ENCODE measurements around the gene AHCY.

AHCY gene

DNA sequence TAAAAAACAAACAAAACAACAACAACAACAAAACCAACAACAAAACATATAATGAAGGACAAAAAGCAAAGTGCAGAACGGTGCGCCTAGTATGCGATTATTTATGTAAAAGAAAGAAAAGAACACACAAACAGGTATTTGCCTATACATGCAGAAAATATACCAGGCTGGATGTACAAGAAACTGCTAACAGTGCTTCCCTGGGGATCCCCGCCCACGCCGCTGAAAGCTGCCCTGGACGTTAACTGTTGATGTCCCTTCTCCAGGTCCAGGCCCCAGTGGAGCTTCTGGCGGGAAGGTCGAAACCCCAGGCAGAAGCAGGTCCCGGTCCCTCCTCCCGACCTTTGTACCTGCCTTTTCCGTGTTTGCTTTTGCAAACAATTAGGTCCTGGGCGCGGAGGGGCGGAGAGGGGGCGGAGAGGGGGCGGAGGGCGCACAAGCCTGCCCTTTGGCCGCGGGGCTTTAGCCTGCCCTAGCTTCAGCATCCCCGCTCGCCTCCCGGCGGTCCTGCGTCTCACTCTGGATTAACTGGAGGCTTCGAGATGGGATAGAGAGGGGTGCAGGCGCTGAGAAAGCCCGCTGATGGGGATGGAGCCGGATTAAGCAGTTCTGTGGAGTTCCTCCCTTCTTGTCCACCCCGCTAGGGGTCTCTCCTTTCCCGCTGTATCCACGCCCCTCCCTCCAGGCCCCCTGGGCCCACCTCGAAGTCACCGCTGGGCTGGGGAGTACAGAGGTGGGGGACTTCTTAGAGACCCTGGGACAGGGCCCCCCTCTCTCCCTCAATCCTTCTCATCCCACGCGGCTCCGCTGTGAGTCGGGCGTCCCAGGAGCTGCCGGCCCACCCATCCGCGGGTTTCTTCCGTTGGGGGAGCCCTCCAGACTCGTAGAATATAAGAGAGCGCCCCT, 8.2 kb upstream of the AHCY start:
- peak; percentile 23 for TF ChIP-seq CTCF (IDR thresholded peaks at IDR 0.05; ENCODE audit: low read depth, low read length)
- peak overlapping the region in 1 of 2 donors; percentile 10 for H3K4me3 ChIP-seq (replicated peaks in 1 of 2; ENCODE audit: low read depth in 2 of 2, low read length in 2 of 2)

GRCh38 chr20:34310481-34311117, 7.4 kb upstream of the AHCY start:
- no peak for DNase-seq (ENCODE audit: low read depth in 2 of 2)
- no peak overlapping the region for H3K4me3 ChIP-seq (replicated peaks in 1 of 2; ENCODE audit: low read depth in 2 of 2, low read length in 2 of 2)
- no peak for TF ChIP-seq CTCF (IDR thresholded peaks at IDR 0.05; ENCODE audit: low read depth, low read length)

More for the DNA sequence above, 8.2 kb upstream of the AHCY start:
- DNase-seq (ENCODE audit: low read depth in 2 of 2), result no peak

GRCh38 chr20:34309691-34310090, 6.5 kb upstream of the AHCY start:
- no peak overlapping the region for H3K4me3 ChIP-seq (replicated peaks in 1 of 2; ENCODE audit: low read depth in 2 of 2, low read length in 2 of 2)
- TF ChIP-seq CTCF (IDR thresholded peaks at IDR 0.05; ENCODE audit: low read depth, low read length), result no peak
- DNase-seq (ENCODE audit: low read depth in 2 of 2), result no peak

DNA sequence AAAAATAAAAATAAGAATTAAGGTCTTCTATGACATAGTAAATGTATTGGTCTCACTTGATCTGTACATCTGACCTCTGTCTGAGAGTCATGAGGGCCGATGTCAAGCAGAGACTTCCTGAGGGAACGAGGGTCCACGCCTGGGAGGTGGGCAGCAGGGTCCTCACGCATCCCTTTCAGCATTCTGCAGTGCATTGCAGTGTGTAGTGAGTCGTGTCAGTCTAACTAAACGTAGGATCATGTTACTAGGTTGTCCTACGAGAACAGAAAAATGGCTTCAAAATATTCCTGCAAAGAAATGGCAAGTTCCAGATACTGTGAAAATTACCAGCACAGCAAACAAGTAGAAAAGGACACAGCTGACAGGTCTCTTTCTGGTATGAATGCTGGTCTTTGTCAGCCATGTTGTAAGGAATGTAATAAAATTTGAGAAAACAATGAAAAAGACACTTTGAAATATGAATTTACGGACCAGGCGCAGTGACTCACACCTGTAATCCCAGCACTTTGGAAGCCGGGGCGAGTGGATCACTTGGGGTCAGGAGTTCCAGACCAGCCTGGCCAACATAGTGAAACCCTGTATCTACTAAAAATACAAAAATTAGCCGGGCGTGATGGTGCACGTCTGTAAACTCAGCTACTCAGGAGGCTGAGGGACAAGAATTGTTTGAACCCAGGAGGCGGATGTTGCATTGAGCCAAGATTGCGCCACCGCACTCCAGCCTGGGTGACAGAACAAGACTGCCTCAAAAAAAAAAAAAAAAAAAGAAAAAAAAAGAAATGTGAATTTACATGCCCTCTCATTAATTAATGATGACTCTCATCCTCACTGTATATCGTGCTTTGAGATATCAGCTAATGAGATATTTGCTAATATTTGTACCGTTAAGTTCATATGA, 2.4 kb upstream of the AHCY start:
- DNase-seq (ENCODE audit: low read depth in 2 of 2), result no peak
- no peak for TF ChIP-seq CTCF (IDR thresholded peaks at IDR 0.05; ENCODE audit: low read depth, low read length)
- no peak overlapping the region for H3K4me3 ChIP-seq (replicated peaks in 1 of 2; ENCODE audit: low read depth in 2 of 2, low read length in 2 of 2)

GRCh38 chr20:34302312-34302722, 838 bp downstream of the AHCY start:
- TF ChIP-seq CTCF (IDR thresholded peaks at IDR 0.05; ENCODE audit: low read depth, low read length), result peak; percentile 13
- DNase-seq (ENCODE audit: low read depth in 2 of 2), result peak; percentile 24 to 58
- H3K4me3 ChIP-seq (replicated peaks in 1 of 2; ENCODE audit: low read depth in 2 of 2, low read length in 2 of 2), result peak overlapping the region; percentile 74 to 88

- TF ChIP-seq CTCF (IDR thresholded peaks at IDR 0.05; ENCODE audit: low read depth, low read length), result no peak
- DNase-seq (ENCODE audit: low read depth in 2 of 2), result no peak
- H3K4me3 ChIP-seq (replicated peaks in 1 of 2; ENCODE audit: low read depth in 2 of 2, low read length in 2 of 2), result peak overlapping the region; percentile 74 to 88
These were observed 1.4 kb downstream of the AHCY start for GRCh38 chr20:34301587-34302311.
